Neural progenitor cell (in vitro differentiated cells): ENCODE data around the gene ETV6. TPM values are rescaled to one million over a fixed set of nuclear protein-coding genes. Genes with fewer than 3 reads are reported as not detected.

ENCODE experiments used
- DNase-seq: peaks from one replicate; pipeline ENCODE4 v3.0.0-alpha.2; 2016; ENCODE audit warnings: low spot score
- H2AFZ ChIP-seq: fragments of 200-600 bp; sonication (generic); replicated peaks from 2 replicates; pipeline ENCODE4 v1.6.1; 2016; ENCODE audit warnings: antibody characterized with exemption
- H3F3A ChIP-seq: fragments of 200-600 bp; sonication (generic); 2 replicates; pipeline ENCODE4 v1.6.1; 2016; ENCODE audit warnings: antibody characterized with exemption, low read depth
- H3K27ac ChIP-seq: fragments of 200-600 bp; sonication (generic); 2 replicates; pipeline ENCODE4 v1.5.1; 2016; ENCODE audit warnings: mild to moderate bottlenecking
- H3K27me3 ChIP-seq: fragments of 200-600 bp; sonication (generic); 2 replicates; pipeline ENCODE4 v1.6.1; 2016; ENCODE audit warnings: mild to moderate bottlenecking, moderate library complexity
- H3K36me3 ChIP-seq: fragments of 200-600 bp; sonication (generic); 2 replicates; pipeline ENCODE4 v1.5.1; 2016
- H3K4me1 ChIP-seq: fragments of 200-600 bp; sonication (generic); 2 replicates; pipeline ENCODE4 v1.6.1; 2016; ENCODE audit warnings: mixed run types
- H3K4me2 ChIP-seq: fragments of 200-600 bp; sonication (generic); 2 replicates; pipeline ENCODE4 v1.6.1; 2016
- H3K4me3 ChIP-seq: fragments of 200-600 bp; sonication (generic); 2 replicates; pipeline ENCODE4 v1.5.1; 2016
- H3K79me2 ChIP-seq: fragments of 200-600 bp; sonication (generic); 2 replicates; pipeline ENCODE4 v1.6.1; 2016; ENCODE audit warnings: low read depth
- H3K9ac ChIP-seq: fragments of 200-600 bp; sonication (generic); 2 replicates; pipeline ENCODE4 v1.6.1; 2016
- H3K9me3 ChIP-seq: fragments of 200-600 bp; sonication (generic); 2 replicates; pipeline ENCODE4 v1.5.1; 2016; ENCODE audit warnings: low read depth
- H4K20me1 ChIP-seq: fragments of 200-600 bp; sonication (generic); 2 replicates; pipeline ENCODE4 v1.6.1; 2016; ENCODE audit warnings: low read depth
- H3K27ac Mint-ChIP-seq: 3 replicates; pipeline ENCODE4 v1.8.0; 2021; ENCODE audit warnings: mixed read lengths
- H3K27me3 Mint-ChIP-seq: 2 replicates; pipeline ENCODE4 v1.8.0; 2022; ENCODE audit warnings: low read depth, mild to moderate bottlenecking, inconsistent platforms, moderate library complexity, mixed read lengths; ENCODE audit not compliant: insufficient read depth
- H3K36me3 Mint-ChIP-seq: 3 replicates; pipeline ENCODE4 v1.8.0; 2021; ENCODE audit warnings: mixed read lengths
- H3K4me1 Mint-ChIP-seq: 3 replicates; pipeline ENCODE4 v1.8.0; 2021; ENCODE audit warnings: mixed read lengths
- H3K4me3 Mint-ChIP-seq: 3 replicates; pipeline ENCODE4 v1.8.0; 2021; ENCODE audit warnings: mild to moderate bottlenecking, moderate library complexity, mixed read lengths
- H3K9me3 Mint-ChIP-seq: 3 replicates; pipeline ENCODE4 v1.8.0; 2020; ENCODE audit warnings: mixed read lengths
- CTCF ChIP-seq: fragments of 200-600 bp; sonication (generic); IDR thresholded peaks from 2 replicates; pipeline ENCODE4 v1.5.1; 2017; ENCODE audit warnings: antibody characterized with exemption, mild to moderate bottlenecking
- EZH2 ChIP-seq: fragments of 200-600 bp; sonication (generic); IDR thresholded peaks from 2 replicates; pipeline ENCODE4 v1.6.1; 2017; ENCODE audit warnings: antibody characterized with exemption, mild to moderate bottlenecking, moderate library complexity
- EZH2phosphoT487 ChIP-seq: fragments of 200-600 bp; sonication (generic); IDR thresholded peaks from 2 replicates; pipeline ENCODE4 v1.6.1; 2017; ENCODE audit warnings: antibody characterized with exemption
- total RNA-seq: library from RNA; depleted of rRNA; stranded (reverse); fragments of >200 nt; gene quantifications from 2 replicates; pipeline ENCODE4 v1.2.3, GENCODE V29; 2015; ENCODE audit warnings: low replicate concordance

ETV6 gene
- total RNA-seq, 1 donor from 2014 or later: 6.2 TPM

GRCh38 chr12:11654338-11654737 is 4.9 kb downstream of the ETV6 start:
- no peak overlapping the region for H2AFZ ChIP-seq
- H3K9ac ChIP-seq: no peak overlapping the region
- H3K36me3 Mint-ChIP-seq: peaks cover 6% of the 10 kb centered on the region
- TF ChIP-seq EZH2: no peak
- no peak for TF ChIP-seq EZH2phosphoT487
- peaks cover 28% of the 10 kb centered on the region for H3F3A ChIP-seq
- H3K4me3 ChIP-seq: no peak overlapping the region
- no peak overlapping the region for H3K4me2 ChIP-seq
- peaks cover 48% of the 10 kb centered on the region for H3K79me2 ChIP-seq
- H3K4me1 Mint-ChIP-seq: peaks cover 37% of the 10 kb centered on the region
- no peak overlapping the region for H3K4me3 Mint-ChIP-seq
- H4K20me1 ChIP-seq: peaks cover 25% of the 10 kb centered on the region
- no peak overlapping the region for H3K27ac ChIP-seq
- DNase-seq: no peak
- no peak overlapping the region for H3K27ac Mint-ChIP-seq
- H3K9me3 ChIP-seq: no peaks in the 10 kb centered on the region
- H3K36me3 ChIP-seq: no peaks in the 10 kb centered on the region
- no peaks in the 10 kb centered on the region for H3K9me3 Mint-ChIP-seq
- no peaks in the 10 kb centered on the region for H3K27me3 ChIP-seq
- H3K27me3 Mint-ChIP-seq: peaks cover 4% of the 10 kb centered on the region
- peaks cover 27% of the 10 kb centered on the region for H3K4me1 ChIP-seq

- H3K27ac ChIP-seq: no peak overlapping the region
- TF ChIP-seq CTCF (no peak), EZH2phosphoT487 (no peak), EZH2 (no peak)
- no peak overlapping the region for H3K4me3 ChIP-seq
- H3K36me3 ChIP-seq: no peaks in the 10 kb centered on the region
- peaks cover 27% of the 10 kb centered on the region for H3K4me1 ChIP-seq
- Mint-ChIP-seq H3K27me3 (peaks cover 3% of the 10 kb centered on the region), H3K27ac (no peak overlapping the region), H3K36me3 (peaks cover 6% of the 10 kb centered on the region), H3K9me3 (no peaks in the 10 kb centered on the region), H3K4me3 (no peak overlapping the region), H3K4me1 (peaks cover 37% of the 10 kb centered on the region)
- H3K9me3 ChIP-seq: no peaks in the 10 kb centered on the region
- H3K79me2 ChIP-seq: peaks cover 48% of the 10 kb centered on the region
- H2AFZ ChIP-seq: no peak overlapping the region
- DNase-seq: no peak
- peaks cover 25% of the 10 kb centered on the region for H4K20me1 ChIP-seq
- H3K27me3 ChIP-seq: no peaks in the 10 kb centered on the region
- no peak overlapping the region for H3K4me2 ChIP-seq
- no peak overlapping the region for H3K9ac ChIP-seq
- H3F3A ChIP-seq: peaks cover 25% of the 10 kb centered on the region
These were observed 5.3 kb downstream of the ETV6 start for GRCh38 chr12:11654802-11655201.

GRCh38 chr12:11655842-11656241 is 6.4 kb downstream of the ETV6 start:
- no peak overlapping the region for H3K4me3 Mint-ChIP-seq
- peaks cover 37% of the 10 kb centered on the region for H3K4me1 Mint-ChIP-seq
- no peaks in the 10 kb centered on the region for H3K27me3 Mint-ChIP-seq
- Histone ChIP-seq H3K27ac (no peak overlapping the region), H3K9ac (no peak overlapping the region), H3K4me3 (no peak overlapping the region), H3K9me3 (no peaks in the 10 kb centered on the region), H3K79me2 (peaks cover 50% of the 10 kb centered on the region), H3K4me2 (no peak overlapping the region), H3K27me3 (no peaks in the 10 kb centered on the region), H3K4me1 (peaks cover 27% of the 10 kb centered on the region), H3K36me3 (no peaks in the 10 kb centered on the region), H4K20me1 (peaks cover 25% of the 10 kb centered on the region), H3F3A (peaks cover 14% of the 10 kb centered on the region), H2AFZ (no peak overlapping the region)
- no peak overlapping the region for H3K27ac Mint-ChIP-seq
- H3K9me3 Mint-ChIP-seq: no peaks in the 10 kb centered on the region
- peaks cover 9% of the 10 kb centered on the region for H3K36me3 Mint-ChIP-seq
- DNase-seq: no peak
- TF ChIP-seq EZH2: no peak
- no peak for TF ChIP-seq EZH2phosphoT487
- TF ChIP-seq CTCF: no peak

GRCh38 chr12:11656550-11656949 is 7.1 kb downstream of the ETV6 start:
- TF ChIP-seq CTCF (no peak), EZH2 (no peak), EZH2phosphoT487 (no peak)
- H3K4me3 ChIP-seq: no peak overlapping the region
- peaks cover 25% of the 10 kb centered on the region for H4K20me1 ChIP-seq
- no peak overlapping the region for H2AFZ ChIP-seq
- peaks cover 7% of the 10 kb centered on the region for H3F3A ChIP-seq
- H3K9me3 ChIP-seq: no peaks in the 10 kb centered on the region
- no peak overlapping the region for H3K9ac ChIP-seq
- Mint-ChIP-seq H3K4me3 (no peak overlapping the region), H3K36me3 (peaks cover 11% of the 10 kb centered on the region), H3K27ac (no peak overlapping the region), H3K9me3 (no peaks in the 10 kb centered on the region), H3K27me3 (no peaks in the 10 kb centered on the region), H3K4me1 (peaks cover 32% of the 10 kb centered on the region)
- no peak overlapping the region for H3K27ac ChIP-seq
- peaks cover 43% of the 10 kb centered on the region for H3K79me2 ChIP-seq
- H3K4me2 ChIP-seq: no peak overlapping the region
- H3K36me3 ChIP-seq: no peaks in the 10 kb centered on the region
- no peak for DNase-seq
- peaks cover 25% of the 10 kb centered on the region for H3K4me1 ChIP-seq
- no peaks in the 10 kb centered on the region for H3K27me3 ChIP-seq
